GM18499 (cell line): ENCODE data around the gene DCDC2B.
A peak's percentile ranks its signal among the peaks of the same experiment; 100 is the strongest.

ENCODE experiments used
- ATAC-seq: cut with Tn5 transposase; IDR thresholded peaks from one replicate; pipeline ENCODE4 v1.9.1; 2021; ENCODE audit warnings: moderate number of reproducible peaks; ENCODE audit not compliant: insufficient read depth, unreplicated experiment

The DCDC2B gene

DNA sequence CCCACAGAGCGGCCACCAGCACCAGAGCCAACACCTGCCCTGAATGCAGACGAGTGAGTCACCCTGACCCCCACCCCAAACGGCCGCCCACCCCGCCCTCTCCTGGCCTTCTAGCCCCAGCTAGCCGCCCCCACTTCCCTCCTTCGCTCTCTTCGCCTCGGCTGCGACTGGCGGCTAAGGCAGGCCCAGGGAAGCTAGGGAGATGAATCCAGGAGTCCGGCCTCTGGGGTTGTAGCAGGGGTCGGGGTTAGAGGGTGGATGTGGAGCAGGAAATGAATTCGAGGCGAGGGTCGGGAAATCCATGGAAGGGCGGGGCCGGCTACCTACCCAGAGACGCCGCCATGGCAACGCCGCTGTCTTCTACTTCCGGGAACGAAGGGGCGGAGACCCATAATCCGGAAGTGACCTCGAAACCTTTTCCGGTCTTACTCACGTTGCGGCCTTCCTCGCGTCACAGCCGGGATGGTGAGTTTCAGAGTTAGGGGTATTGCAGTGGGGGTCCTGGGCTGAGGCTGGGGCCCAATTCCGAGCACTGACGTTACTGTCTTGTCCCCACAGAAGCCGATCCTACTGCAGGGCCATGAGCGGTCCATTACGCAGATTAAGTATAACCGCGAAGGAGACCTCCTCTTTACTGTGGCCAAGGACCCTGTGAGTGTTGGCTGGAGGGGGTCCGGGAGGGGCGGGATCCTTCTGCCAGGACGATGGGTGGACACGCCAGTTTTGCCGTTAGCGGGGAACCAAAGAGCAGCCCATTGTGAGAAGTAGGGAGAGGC, 13.3 kb downstream of the DCDC2B start, which contains the start of the genes EIF3I and TMEM234:
Gene EIF3I, plus strand, starts transcription at position 428 of the 776 bp plus-strand sequence. Its CDS starts 35 bp downstream, at position 463.
Gene TMEM234, minus strand, starts transcription at position 374 of the 776 bp plus-strand sequence. Its CDS starts 31 bp downstream, at position 343.
- ATAC-seq: no peak

DNA sequence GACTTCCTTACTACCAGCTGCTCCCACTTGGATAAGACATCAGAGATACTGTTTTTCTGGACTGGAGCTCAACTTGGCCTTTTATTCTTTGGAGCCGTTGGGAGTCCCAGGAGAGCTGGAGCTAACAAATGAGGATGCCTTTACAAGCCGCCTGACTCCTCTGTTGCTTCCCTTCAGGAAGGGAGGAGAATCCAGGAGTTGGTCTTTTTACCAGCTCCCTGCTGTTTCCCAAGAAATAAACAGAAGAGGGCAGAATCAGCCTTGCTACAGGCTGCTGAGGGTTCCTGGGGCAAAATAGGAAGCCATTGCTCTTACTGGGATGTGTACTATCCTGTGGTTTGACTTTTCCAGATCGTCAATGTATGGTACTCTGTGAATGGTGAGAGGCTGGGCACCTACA, 14.8 kb downstream of the DCDC2B start:
- no peak for ATAC-seq

DNA sequence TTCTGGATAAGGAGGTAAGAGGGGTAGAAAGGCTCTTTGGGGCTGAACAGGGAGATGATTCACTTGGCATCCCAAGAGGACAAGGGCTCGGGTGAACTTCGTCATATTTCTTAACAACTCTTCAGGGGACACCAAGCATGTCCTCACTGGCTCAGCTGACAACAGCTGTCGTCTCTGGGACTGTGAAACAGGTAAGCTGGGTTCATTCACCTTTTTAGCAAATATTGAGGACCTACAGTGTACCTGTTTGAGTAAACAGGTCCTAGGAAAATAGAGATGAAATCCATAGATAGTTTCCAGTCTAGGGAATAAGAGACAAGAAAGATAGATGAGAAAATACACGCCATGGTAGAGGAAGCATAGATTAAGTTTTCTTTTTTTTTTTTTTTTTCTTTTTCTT, 15.4 kb downstream of the DCDC2B start:
- no peak for ATAC-seq

DNA sequence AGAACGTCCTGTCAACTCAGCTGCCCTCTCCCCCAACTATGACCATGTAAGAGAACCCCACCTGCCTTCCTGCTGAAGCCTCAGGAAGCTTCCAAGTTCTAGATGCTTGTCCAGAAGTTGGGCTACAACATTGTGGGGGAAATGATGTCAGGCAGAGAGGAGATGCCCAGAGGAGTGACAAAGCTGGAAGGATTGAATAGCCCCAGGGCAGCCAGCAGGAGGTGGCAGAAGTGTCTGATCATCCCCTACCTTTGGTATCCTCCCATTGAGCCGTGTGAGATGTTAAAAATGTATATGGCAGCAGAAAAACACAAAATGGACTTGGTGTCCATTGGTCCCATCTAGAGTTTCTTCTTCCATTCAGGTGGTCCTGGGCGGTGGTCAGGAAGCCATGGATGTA, 19.9 kb downstream of the DCDC2B start:
- ATAC-seq: no peak

DNA sequence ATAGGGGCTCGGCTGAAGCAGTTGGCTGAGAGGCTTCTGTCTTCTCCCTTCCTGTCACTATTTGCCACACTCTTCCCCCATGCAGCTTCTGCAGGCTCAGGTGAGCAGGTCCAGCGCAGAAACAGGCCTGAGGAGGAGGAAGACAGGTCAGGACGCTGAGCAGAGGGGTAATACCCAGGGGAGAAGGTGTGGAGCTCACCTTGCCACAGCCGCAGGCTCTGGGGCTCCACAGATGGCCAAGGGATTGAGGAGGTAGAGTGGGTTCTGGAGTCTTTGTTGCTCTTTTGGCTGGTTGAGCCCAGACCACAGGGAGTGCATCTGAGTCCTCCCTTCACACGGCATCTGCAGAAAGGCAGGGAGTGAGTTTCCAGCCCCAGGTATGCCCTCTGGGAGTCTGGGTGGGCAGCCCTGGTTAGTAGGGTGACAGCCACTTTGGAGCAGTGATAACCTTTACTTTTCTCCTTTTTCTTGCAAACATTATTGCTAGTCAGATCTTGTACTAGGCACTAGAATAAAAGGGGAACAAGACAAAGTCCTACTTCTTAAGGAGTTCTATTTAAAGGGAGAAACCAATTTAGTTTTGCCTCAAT, 23.0 kb downstream of the DCDC2B start:
- ATAC-seq: no peak

DNA sequence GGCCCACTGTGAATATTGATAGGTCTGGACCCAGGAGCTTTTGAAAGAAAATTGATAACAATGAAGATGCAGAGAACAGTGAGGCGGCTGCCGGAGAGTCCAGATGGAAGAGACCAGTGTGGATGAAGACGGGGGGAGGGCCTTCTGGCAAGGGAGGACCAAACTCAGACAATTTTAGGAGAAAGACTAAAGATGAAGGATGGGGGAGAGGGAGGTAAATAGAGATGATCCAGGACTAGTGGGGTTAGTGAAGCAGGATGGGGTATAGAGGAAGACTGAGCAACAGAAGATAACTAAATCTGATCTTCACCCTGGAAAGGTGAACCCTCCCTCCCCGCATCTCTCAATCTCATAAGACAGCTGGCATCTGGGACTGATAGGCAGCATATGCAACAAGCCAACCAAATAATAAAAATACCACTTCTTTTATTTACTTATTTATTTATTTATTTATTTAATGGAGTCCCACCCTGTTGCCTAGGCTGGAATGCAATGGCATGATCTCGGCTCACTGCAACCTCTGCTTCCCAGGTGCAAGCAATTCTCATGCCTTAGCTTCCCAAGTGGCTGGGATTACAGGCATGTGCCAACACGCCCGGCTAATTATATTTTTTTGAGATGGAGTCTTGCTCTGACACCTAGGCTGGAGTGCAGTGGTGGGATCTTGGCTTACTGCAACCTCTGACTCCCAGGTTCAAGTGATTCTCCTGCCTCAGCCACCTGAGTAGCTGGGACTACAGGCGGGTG, 23.8 kb downstream of the DCDC2B start:
- ATAC-seq: no peak

DNA sequence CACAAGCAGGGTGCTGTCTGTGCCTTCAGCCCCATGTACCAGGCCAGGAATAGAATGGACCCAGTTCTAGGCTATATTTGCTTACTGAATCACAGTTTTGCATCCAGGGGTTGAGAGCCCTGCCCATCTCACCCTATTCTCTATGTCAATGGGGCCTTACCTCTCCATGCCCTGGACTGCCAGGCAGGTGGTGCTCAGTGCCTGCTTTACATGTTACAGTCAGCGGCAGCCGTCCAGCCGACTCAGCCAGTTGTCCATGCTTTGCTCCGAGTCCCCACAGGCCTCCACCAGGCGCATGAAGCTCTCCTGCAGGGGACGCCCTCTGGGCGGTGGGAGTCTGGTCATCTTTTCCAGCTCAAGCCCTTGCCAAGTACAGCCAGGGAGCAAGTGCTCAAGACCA, 25.9 kb downstream of the DCDC2B start:
- no peak for ATAC-seq

DNA sequence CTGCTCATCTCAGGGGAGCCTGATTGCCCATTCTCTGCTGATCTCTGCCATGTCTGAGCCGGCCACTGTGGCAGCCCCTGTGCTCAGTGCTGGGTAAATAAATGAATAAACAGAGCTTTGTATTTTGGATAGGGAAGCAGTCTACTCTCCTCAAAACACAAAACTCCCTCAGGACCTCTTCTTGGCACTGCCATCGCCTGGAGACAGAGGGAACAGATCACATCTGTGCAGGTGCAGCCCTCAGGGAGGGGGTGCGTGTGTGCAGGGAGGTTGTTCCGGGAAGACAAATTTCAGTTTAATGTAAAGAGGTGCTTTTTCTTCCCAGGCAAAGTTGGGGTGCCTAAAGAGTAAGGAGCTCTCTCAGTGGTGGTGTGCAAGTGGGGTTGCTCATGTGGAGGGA, 30.4 kb downstream of the DCDC2B start:
- no peak for ATAC-seq

DNA sequence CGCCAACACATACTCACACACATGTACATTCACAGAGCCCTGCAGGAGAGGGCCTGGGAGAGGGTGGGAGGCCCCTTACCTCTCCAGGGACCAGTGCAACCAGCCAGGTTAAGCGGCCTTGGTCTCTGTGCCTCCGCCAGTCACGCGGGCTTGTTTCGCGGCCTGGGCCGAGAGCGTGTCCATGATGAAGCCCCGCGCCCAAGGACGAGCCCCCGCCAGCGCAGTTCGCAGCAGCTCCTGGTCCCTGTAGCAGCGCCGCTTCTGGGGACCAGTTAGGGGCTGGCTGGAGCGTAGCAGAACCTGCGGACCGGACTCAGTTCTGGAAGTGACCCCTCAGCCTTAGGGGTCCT, 30.9 kb downstream of the DCDC2B start:
- ATAC-seq: no peak

DNA sequence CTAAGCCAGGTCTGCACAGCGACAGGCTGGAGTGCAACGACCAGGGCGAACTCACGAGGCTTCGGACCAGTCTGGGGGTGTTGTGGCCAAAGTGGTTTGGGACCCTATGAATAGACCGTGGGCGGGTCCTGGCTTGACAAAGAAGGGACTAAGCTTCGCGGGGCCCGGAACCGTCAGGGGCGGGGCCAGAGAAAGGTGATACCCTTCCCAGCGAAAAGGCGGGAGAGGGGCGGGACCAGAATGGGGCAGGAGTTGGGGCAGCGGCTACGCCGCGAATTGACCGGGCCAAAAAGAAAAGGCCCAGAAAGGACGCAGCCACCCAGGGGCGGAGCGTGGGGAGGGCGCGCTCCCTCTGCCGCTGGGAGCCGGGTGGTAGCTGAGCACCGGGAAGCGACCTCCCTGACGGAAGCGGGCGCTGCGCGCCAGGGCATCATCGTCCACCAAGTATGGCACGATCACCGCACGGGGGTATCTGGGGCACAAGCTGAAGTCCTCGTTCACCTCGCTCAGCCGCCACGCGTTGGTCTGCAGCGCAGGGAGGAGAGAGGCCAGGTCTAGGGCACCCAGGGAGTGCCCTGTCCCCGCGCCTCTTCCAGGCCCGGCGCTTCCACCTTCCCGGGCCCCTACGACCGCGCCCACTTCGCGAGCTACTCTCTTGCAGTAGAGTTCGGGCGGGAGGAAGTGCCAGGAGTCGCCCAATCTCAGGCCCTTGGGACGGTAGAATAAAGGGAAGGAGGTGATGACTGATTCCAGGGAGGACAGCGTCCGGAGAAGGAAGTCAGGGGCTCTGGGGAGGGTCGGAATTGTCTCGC, 31.5 kb downstream of the DCDC2B start:
- ATAC-seq: no peak

DNA sequence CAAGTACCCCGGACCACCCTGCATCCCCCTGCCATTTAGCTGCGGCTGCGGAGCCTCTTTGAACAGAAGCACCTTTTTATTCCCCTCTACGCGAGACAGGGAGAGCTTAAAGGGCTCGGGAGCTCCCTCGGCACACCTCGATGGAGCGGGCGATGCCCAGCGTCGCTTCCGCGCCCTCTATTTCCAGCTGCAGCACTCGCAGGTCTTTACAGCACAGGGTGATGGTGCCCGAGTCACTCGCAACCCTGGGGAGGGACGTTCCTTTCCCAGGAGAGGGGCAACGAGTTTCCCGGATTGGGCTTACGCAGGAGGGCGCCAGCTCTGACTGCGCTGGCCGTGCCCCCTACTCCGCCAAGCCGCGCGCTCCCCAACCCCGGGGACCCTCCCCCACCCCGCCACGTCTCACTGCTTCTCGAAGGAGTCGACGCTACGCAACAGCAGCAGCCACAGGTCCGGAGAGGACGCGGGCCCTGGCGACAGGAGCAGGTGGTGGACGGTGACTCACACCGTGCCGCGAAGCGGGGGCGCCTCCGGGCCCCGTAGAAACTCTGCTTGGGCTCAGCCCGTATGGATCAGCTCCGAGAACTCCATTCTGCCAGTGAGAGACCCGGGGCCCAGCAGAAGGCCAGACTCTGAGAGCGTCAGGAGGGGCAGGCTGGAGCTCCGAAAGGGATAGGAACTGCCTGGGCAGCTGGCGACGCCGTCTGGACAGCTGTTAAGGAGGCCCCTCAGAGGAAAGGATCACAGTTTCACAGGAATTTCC, 32.3 kb downstream of the DCDC2B start:
- no peak for ATAC-seq

DNA sequence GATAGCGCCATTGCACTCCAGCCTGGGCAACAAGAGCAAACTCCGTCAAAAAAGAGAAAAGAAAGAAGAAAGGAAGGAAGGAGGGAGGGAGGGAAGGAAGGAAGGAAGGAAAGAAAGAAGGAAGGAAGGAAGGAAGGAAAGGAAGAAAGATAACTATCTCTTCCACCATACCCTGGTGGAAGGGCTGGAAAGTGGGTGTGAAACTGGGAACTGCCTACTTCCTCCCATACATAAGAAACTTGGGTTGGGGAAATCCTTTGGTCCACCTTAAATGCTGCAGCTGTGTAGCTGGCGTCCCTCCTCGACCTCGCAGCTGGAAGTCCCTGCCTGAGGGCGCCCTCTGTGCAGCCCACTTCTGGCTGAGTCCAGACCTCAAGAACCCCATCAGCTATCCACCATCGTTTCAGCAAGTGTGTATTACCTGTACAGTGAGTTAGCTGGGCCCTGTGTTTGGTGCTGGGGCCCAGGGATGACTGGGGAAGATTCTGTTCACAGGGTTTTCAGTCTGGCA, 33.5 kb downstream of the DCDC2B start:
- ATAC-seq: no peak

DNA sequence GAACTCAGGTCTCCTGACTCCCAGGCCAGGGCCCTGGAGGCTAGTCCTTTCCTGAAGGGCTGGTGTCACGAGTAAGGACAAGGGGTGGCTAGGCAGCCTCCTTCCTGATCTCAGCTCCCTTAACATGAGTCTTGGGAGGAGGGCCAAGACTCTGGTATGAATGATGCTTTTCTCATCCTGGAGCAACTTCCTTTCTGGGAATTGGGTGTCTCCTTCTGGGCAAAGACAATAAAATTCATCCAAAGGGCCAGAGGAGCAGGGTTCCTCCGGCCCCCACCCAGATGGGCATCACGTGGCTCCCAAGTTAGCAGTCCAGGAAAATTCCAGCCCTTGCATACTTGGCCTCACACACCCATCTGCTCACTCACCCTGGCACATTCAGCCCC, 38.0 kb downstream of the DCDC2B start, which contains the start of gene FAM167B:
Gene FAM167B, plus strand, starts transcription at position 335 of the 386 bp plus-strand sequence. CDS start 200 bp downstream, outside the sequence.
- no peak for ATAC-seq

DNA sequence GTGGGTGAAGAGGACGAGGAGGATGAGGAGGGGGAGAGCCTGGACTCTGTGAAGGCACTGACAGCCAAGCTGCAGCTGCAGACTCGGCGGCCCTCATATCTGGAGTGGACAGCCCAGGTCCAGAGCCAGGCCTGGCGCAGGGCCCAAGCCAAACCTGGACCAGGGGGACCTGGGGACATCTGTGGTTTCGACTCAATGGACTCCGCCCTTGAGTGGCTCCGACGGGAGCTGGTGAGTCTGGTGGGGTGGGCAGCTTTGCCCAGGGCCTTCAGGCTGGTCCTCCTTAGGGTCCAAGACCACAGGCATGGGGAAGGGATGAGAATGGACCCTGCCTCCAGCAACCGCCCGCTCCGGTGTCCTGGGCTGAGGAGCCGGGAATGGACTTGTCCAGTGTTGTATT, 38.6 kb downstream of the DCDC2B start:
- no peak for ATAC-seq

DNA sequence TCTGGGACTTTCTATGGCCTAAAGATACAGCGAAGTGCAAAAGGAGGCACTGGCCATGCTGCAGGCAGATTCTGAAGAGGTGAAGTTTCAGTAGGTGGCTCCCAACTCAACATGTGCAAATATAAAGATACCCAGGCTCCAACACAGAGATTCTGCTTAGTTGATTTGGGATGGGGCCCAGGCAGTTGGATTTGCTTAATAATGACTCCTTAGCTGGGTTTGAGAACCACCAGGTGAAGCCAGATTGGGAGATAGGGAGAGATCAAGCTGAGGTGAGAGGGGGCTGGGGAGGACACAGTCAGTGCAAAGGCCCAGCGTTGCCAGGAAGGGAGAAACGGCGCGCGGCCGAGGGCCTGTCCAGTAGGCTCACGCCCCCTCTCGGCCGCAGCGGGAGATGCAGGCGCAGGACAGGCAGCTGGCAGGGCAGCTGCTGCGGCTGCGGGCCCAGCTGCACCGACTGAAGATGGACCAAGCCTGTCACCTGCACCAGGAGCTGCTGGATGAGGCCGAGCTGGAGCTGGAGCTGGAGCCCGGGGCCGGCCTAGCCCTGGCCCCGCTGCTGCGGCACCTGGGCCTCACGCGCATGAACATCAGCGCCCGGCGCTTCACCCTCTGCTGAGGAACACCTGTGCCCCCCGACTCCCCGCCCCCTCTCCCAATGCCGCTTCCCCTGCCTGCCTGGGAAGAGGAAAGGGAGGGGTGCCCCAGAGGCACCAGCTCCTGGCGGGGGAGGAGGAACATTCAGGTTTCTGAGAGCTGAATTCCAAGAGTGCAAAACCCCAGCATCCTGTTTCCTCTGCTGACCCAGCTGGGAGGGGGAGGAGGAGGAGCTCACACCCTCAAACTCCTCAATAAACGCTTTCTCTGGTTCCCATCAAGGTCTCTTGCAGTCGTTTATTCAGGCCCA, 39.3 kb downstream of the DCDC2B start:
- no peak for ATAC-seq

DNA sequence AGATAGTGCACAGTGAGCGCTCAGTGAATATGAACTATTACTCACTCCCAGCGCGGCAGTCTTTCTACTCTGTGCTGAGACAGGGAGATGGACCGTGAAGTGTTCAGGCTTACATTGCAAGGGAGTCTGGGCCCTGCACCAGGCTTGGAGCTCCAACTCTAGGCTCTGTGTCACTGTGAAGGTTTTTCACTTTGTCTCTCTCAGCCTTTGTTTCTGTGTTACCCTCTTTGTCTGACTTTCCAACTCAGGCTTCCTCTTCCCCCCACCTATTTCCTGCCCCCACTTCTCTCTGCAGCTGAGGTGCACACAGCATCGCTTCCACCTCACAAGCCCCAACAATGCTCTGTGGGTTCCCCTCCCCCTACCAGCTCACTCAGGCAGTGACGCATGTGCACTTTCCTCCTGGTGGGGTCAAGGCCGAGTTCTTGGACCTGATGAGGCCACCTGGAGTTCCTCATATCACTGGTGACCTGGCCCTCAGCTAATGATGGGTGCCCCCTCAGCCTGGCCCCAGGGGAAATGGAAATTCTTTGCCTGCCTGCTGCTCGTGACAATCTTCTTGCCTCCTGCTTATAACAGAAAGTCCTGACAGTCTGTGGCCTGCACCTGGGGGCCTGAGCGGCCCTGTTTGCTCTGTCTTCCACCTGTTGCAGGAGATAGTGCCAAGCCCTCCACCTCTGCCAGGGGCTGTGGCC, 41.1 kb downstream of the DCDC2B start:
- ATAC-seq: peak; percentile 42

DNA sequence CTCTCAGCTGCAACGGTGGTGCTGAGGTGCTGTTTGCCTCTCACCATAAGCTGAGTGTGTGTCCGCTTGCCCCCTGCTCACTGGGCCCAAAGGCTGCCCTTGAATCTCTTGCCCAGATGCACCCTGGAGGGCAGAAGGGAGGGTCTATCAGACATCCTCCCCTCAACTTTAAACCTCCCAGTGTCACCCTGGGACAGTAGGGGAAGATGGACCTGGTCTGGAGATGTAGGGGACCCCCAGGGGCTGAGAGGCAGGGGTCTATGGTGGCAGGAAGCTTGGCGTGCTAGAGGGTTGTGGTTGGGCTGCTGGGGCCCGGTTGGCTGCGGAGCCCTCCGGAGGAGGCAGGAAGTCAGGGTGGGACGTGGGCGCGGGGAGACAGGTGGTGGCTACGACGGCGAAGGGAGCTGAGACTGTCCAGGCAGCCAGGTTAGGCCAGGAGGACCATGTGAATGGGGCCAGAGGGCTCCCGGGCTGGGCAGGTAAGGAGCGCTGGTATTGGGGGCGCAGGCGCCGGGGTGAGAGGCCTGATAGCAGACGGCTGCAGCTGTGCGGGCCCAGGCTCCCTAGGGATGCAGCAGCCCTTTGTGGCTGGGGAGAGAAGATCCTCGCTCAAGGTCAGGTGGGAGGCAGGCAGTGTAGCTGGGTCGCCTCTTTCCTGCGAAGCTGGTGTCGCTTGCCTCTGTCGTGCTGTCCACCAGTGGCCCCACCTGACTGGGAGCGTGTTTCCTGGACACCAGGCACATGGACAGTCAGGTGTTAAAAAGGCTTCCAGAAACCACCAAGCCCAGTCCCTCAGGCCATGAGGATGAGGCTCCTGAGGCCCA, 42.2 kb downstream of the DCDC2B start, which contains the start of gene LCK:
Gene LCK, plus strand, starts transcription at position 373 of the 824 bp plus-strand sequence. CDS start 23,065 bp downstream, outside the sequence.
- no peak for ATAC-seq
